ENCODE results near the gene UBAC2.

DNA sequence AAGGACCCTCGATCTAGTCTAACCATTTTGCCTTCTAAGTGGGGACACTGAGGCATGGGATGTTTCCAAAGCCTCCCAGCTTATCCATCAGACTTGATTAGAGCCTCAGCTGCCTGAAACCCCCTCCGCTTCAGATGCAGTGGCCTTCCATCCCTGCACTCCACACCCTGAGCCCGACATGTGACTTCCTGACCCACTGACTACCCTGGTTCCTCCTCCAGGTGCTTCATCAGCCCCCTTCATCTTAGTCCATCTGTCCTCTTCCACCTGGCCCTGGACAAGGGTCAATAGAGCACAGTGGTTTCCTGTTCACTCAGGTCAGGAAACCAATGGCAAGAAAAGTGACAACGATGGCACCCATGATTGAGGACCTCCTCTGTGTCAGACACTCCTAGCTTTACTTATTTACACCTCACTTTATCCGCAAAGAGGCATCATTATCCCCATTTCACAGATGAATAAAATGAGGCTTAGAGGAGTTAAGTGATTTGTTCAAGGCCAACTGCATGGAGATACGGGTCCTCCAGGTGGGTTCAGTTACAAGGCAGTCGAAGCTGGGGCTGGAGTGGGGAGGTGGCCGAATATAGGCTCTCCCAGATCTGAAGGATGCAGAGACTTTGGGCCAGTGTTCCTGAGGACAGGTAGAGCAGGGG, 219.1 kb downstream of the UBAC2 start:
- TF ChIP-seq, protein P1, sequence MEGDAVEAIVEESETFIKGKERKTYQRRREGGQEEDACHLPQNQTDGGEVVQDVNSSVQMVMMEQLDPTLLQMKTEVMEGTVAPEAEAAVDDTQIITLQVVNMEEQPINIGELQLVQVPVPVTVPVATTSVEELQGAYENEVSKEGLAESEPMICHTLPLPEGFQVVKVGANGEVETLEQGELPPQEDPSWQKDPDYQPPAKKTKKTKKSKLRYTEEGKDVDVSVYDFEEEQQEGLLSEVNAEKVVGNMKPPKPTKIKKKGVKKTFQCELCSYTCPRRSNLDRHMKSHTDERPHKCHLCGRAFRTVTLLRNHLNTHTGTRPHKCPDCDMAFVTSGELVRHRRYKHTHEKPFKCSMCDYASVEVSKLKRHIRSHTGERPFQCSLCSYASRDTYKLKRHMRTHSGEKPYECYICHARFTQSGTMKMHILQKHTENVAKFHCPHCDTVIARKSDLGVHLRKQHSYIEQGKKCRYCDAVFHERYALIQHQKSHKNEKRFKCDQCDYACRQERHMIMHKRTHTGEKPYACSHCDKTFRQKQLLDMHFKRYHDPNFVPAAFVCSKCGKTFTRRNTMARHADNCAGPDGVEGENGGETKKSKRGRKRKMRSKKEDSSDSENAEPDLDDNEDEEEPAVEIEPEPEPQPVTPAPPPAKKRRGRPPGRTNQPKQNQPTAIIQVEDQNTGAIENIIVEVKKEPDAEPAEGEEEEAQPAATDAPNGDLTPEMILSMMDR (conservative IDR thresholded peaks at IDR 0.05; ENCODE audit: low read length) = no peak
- no peak for TF ChIP-seq EZH2phosphoT487 (IDR thresholded peaks at IDR 0.05; ENCODE audit: borderline replicate concordance, low read depth, low read length)

Data from OCI-LY7 (cell line).